Measurements from ENCODE around the gene LBHD2. TPM values are rescaled to one million over a fixed set of nuclear protein-coding genes. Genes with fewer than 3 reads are reported as not detected.

LBHD2 gene
- total and polyA plus RNA-seq, 10 of the 15 experiments (the other 5 are each of a cell fraction or from before 2014, with no cell fraction given) = not detected

DNA sequence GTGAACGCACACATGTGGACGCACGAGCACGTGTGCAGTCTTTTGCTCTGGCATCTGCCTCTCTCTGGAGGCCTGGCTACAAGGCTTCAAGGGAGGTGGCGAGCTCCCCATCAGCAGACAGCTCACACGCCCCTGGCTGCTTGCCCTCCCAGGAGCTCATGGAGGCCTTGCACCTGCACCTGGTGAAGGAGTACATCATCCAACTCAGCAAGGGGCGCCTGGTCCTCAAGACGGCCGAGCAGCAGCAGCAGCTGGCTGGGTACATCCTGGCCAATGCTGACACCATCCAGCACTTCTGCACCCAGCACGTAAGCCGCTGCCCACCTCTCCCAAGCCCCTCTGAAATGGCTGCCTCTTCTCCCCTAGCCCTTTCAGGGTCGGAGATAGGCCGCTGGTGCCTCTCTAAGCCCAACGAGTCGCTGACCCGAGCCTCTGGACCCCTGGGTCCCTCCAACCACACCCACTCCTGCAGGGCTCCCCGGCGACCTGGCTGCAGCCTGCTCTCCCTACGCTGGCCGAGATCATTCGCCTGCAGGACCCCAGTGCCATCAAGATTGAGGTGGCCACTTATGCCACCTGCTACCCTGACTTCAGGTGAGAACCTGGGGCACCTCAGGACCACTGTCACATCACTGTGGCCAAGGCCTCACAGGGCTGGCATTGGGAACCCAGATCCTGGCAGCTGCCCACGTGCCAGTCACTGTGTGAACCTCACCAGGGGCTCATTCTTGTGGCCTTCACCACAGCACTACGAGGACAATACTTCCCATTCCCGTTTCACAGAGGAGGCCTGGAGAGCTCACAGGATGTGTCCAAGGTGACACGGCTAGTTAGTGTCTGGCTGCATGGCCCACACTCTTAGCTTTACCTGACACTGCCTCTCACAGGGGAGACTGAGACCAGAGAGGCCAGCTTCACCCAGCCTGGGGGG, 49.5 kb downstream of the LBHD2 start:
- no peak for ATAC-seq
- intact Hi-C loops (cut with micrococcal nuclease; ENCODE audit: unreplicated experiment) = no loop called here
- in situ Hi-C loops (cut with MboI) = no loop called here
- no peaks in the 10 kb centered on the region for H3K27me3 ChIP-seq (replicated peaks in 1 of 2; ENCODE audit: control insufficient read depth in 2 of 2, insufficient read depth in 2 of 2, low read length in 1 of 2)
- RAD21 ChIA-PET (ENCODE audit: unreplicated experiment) = interaction anchor here (1.8 kb wide), 1 partner anchor 28 kb away, joined by 8 read pairs; no protein-coding TSS in a partner anchor
- SMC1A ChIA-PET (ENCODE audit: uncharacterized antibody, unreplicated experiment) = interaction anchor here (0.5 kb wide), 1 partner anchor 276 kb away, joined by 3 read pairs; no protein-coding TSS in a partner anchor
- no peak for FAIRE-seq
- TF ChIP-seq, protein P1, sequence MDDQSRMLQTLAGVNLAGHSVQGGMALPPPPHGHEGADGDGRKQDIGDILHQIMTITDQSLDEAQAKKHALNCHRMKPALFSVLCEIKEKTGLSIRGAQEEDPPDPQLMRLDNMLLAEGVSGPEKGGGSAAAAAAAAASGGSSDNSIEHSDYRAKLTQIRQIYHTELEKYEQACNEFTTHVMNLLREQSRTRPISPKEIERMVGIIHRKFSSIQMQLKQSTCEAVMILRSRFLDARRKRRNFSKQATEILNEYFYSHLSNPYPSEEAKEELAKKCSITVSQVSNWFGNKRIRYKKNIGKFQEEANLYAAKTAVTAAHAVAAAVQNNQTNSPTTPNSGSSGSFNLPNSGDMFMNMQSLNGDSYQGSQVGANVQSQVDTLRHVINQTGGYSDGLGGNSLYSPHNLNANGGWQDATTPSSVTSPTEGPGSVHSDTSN (IDR thresholded peaks at IDR 0.05; ENCODE audit: insufficient replicate concordance, low read depth, low read length) = no peak
- no peak for TF ChIP-seq FOXK2 (IDR thresholded peaks at IDR 0.05)
- TF ChIP-seq, protein P2, sequence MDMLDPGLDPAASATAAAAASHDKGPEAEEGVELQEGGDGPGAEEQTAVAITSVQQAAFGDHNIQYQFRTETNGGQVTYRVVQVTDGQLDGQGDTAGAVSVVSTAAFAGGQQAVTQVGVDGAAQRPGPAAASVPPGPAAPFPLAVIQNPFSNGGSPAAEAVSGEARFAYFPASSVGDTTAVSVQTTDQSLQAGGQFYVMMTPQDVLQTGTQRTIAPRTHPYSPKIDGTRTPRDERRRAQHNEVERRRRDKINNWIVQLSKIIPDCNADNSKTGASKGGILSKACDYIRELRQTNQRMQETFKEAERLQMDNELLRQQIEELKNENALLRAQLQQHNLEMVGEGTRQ (IDR thresholded peaks at IDR 0.05; ENCODE audit: borderline replicate concordance, low read depth, low read length) = no peak
- TF ChIP-seq, protein P3, sequence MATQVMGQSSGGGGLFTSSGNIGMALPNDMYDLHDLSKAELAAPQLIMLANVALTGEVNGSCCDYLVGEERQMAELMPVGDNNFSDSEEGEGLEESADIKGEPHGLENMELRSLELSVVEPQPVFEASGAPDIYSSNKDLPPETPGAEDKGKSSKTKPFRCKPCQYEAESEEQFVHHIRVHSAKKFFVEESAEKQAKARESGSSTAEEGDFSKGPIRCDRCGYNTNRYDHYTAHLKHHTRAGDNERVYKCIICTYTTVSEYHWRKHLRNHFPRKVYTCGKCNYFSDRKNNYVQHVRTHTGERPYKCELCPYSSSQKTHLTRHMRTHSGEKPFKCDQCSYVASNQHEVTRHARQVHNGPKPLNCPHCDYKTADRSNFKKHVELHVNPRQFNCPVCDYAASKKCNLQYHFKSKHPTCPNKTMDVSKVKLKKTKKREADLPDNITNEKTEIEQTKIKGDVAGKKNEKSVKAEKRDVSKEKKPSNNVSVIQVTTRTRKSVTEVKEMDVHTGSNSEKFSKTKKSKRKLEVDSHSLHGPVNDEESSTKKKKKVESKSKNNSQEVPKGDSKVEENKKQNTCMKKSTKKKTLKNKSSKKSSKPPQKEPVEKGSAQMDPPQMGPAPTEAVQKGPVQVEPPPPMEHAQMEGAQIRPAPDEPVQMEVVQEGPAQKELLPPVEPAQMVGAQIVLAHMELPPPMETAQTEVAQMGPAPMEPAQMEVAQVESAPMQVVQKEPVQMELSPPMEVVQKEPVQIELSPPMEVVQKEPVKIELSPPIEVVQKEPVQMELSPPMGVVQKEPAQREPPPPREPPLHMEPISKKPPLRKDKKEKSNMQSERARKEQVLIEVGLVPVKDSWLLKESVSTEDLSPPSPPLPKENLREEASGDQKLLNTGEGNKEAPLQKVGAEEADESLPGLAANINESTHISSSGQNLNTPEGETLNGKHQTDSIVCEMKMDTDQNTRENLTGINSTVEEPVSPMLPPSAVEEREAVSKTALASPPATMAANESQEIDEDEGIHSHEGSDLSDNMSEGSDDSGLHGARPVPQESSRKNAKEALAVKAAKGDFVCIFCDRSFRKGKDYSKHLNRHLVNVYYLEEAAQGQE (IDR thresholded peaks at IDR 0.05; ENCODE audit: low read depth, low read length) = no peak
- TF ChIP-seq ZNF384 (IDR thresholded peaks at IDR 0.05; ENCODE audit: borderline replicate concordance, low read depth, low read length) = no peak
- TF ChIP-seq, protein P4, sequence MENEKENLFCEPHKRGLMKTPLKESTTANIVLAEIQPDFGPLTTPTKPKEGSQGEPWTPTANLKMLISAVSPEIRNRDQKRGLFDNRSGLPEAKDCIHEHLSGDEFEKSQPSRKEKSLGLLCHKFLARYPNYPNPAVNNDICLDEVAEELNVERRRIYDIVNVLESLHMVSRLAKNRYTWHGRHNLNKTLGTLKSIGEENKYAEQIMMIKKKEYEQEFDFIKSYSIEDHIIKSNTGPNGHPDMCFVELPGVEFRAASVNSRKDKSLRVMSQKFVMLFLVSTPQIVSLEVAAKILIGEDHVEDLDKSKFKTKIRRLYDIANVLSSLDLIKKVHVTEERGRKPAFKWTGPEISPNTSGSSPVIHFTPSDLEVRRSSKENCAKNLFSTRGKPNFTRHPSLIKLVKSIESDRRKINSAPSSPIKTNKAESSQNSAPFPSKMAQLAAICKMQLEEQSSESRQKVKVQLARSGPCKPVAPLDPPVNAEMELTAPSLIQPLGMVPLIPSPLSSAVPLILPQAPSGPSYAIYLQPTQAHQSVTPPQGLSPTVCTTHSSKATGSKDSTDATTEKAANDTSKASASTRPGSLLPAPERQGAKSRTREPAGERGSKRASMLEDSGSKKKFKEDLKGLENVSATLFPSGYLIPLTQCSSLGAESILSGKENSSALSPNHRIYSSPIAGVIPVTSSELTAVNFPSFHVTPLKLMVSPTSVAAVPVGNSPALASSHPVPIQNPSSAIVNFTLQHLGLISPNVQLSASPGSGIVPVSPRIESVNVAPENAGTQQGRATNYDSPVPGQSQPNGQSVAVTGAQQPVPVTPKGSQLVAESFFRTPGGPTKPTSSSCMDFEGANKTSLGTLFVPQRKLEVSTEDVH (IDR thresholded peaks at IDR 0.05; ENCODE audit: low read depth, partially characterized antibody) = no peak
- TF ChIP-seq SUPT20H (IDR thresholded peaks at IDR 0.05; ENCODE audit: borderline replicate concordance, control insufficient read depth, low read depth, low read length) = no peak
- no peak for TF ChIP-seq SIN3A (IDR thresholded peaks at IDR 0.05; ENCODE audit: low read depth, low read length)
- TF ChIP-seq MEF2B (IDR thresholded peaks at IDR 0.05; ENCODE audit: partially characterized antibody, poor library complexity, severe bottlenecking) = no peak
- TF ChIP-seq NR2C2 (IDR thresholded peaks at IDR 0.05; ENCODE audit: borderline replicate concordance, control insufficient read depth, insufficient read length, low read depth) = no peak
- CTCF ChIA-PET = no interaction called here
- no peak overlapping the region for H2AFZ ChIP-seq (ENCODE audit: control insufficient read depth, low read depth, low read length)
- H3K79me2 ChIP-seq (ENCODE audit: control insufficient read depth, insufficient read depth, low read length) = no peaks in the 10 kb centered on the region
- no peaks in the 10 kb centered on the region for H3K9me3 ChIP-seq (replicated peaks; ENCODE audit: control insufficient read depth, insufficient read depth, low read length)
- no peak overlapping the region for H3K4me2 ChIP-seq (ENCODE audit: control insufficient read depth, insufficient read depth)
- H3K36me3 ChIP-seq (ENCODE audit: control insufficient read depth in 2 of 2, insufficient read depth in 2 of 2, low read length in 1 of 2) = peaks cover 8 to 9% of the 10 kb centered on the region in 2 experiments; a peak in 3 of 4 replicates
- no peak overlapping the region for H3K4me3 ChIP-seq
- WGBS (ENCODE audit: insufficient coverage, insufficient replicate concordance, low lambda C conversion rate, missing lambda C conversion rate) = 76% methylated on average over 25 of the region's 25 CpGs
- H3K9ac ChIP-seq (ENCODE audit: control insufficient read depth, insufficient read depth, low read length) = no peak overlapping the region
- no peak for DNase-seq (ENCODE audit: low read depth, low spot score)
- no peaks in the 10 kb centered on the region for H4K20me1 ChIP-seq (ENCODE audit: control insufficient read depth, insufficient read depth)
- BruUV-seq (replicated peaks) = no TSS peak
- POLR2A ChIA-PET = interaction anchor here (0.6 to 1.2 kb wide), 2 partner anchors 38 to 85 kb away, joined by 3 read pairs; no protein-coding TSS in a partner anchor
- H3K4me1 ChIP-seq (ENCODE audit: control insufficient read depth, insufficient read depth, low read length) = no peaks in the 10 kb centered on the region
- no peak overlapping the region for H3K27ac ChIP-seq (ENCODE audit: control insufficient read depth, insufficient read depth)
